Measurements from ENCODE around the gene NSFL1C. TPM values are rescaled to one million over a fixed set of nuclear protein-coding genes. Genes with fewer than 3 reads are reported as not detected.
"Not testable (repeated sequence)": the region's sequence is repeated elsewhere in the genome, so short reads cannot be mapped to it uniquely, and the experiment has no call there.

Gene NSFL1C
- total RNA-seq, 4 donors from 2014 or later = 33.6 to 62.4 (median 43.6) TPM

DNA sequence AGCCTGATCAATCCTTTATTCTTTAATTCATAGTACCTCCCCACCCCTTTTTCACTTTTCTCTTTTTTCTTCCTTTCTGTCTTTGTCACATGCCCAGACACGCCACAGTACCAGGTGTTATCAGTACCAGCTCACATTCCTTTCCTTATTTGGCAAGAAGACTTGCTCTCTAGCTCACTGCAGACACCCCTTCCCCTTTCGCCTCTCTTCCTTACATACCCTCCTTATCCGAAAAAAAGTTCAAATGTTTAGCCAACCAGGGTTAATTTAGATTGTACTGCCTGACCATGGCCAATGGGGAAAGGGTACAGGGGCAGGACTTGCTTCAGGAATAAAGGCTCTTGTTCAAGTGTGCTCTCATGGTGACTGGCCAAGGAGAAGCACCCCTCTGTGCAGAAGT lies 33.8 kb upstream of the NSFL1C start:
- H3K4me3 ChIP-seq = no peak overlapping the region
- H3K27me3 ChIP-seq = peaks cover 0 to 16% (median 3%) of the 10 kb centered on the region in 4 donors
- H3K4me1 ChIP-seq = no peaks in the 10 kb centered on the region
- DNase-seq (ENCODE audit: extremely low spot score) = no peak
- intact Hi-C loops (cut with DNase I) = no loop called here
- H3K36me3 ChIP-seq = no peaks in the 10 kb centered on the region
- TF ChIP-seq, protein P1, sequence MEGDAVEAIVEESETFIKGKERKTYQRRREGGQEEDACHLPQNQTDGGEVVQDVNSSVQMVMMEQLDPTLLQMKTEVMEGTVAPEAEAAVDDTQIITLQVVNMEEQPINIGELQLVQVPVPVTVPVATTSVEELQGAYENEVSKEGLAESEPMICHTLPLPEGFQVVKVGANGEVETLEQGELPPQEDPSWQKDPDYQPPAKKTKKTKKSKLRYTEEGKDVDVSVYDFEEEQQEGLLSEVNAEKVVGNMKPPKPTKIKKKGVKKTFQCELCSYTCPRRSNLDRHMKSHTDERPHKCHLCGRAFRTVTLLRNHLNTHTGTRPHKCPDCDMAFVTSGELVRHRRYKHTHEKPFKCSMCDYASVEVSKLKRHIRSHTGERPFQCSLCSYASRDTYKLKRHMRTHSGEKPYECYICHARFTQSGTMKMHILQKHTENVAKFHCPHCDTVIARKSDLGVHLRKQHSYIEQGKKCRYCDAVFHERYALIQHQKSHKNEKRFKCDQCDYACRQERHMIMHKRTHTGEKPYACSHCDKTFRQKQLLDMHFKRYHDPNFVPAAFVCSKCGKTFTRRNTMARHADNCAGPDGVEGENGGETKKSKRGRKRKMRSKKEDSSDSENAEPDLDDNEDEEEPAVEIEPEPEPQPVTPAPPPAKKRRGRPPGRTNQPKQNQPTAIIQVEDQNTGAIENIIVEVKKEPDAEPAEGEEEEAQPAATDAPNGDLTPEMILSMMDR (IDR thresholded peaks at IDR 0.05) = no peak
- TF ChIP-seq POLR2AphosphoS5 (IDR thresholded peaks at IDR 0.05) = no peak
- TF ChIP-seq POLR2A (IDR thresholded peaks at IDR 0.05; ENCODE audit: low read depth) = no peak
- no peak for TF ChIP-seq EP300 (IDR thresholded peaks at IDR 0.05)
- WGBS = 32% methylated on average over 3 of the region's 3 CpGs
- no peak overlapping the region for H3K27ac ChIP-seq (replicated peaks in 1 of 4)
- peaks cover 0 to 6% (median 0%) of the 10 kb centered on the region in 4 donors for H3K9me3 ChIP-seq

DNA sequence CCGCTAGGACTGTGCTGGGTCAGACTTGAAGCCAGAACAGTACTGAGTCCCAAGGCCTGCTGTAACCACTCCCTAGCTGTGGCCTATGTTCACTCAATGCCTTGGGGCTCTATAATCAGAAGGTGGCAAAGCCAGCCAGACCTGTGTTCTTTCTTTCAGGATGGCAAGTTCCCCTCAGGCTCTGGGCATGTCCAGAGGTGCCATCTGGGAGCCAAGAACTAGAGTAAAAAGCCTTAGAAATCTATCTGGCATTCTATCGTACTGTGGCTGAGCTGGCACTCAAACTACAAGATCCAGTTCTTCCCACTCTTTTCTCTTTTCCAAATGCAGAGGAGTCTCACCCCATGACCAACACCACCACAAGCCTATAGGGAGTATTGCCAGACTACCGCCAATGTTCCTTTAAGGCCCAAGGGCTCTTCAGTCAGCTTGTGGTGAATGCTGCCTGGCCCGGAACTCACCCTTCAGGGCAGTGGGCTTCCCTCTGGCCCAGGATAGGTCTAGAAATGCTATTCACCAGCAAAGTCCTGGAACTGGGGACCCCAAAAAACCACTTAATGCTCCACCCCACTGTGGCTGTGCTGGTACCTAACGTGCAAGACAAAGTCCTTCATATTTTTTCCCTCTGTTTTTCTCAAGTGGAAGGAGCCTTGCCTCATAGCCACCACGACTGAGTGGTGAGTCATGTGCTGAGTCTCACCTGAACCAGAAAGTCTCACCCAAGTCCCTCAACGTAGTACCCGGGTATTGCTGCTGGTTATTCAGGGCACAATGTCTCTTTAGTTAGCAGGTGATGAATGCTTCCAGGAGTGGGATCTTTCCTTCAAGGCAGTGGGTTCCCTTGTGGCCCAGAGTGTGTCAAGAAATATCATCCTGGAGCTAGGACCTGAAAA lies 33.1 kb upstream of the NSFL1C start:
- Histone ChIP-seq H3K27me3 (peaks cover 0 to 13% (median 3%) of the 10 kb centered on the region in 4 donors), H3K36me3 (no peaks in the 10 kb centered on the region), H3K4me1 (no peaks in the 10 kb centered on the region), H3K27ac (replicated peaks in 1 of 4) (no peak overlapping the region), H3K9me3 (peaks cover 0 to 6% (median 0%) of the 10 kb centered on the region in 4 donors), H3K4me3 (no peak overlapping the region)
- WGBS = 92% methylated on average over 7 of the region's 8 CpGs
- peak; percentile 62 for DNase-seq (ENCODE audit: extremely low spot score)
- intact Hi-C loops (cut with DNase I) = no loop called here
- TF ChIP-seq EP300 (IDR thresholded peaks at IDR 0.05) = no peak
- no peak for TF ChIP-seq POLR2AphosphoS5 (IDR thresholded peaks at IDR 0.05)
- TF ChIP-seq, protein P1 (IDR thresholded peaks at IDR 0.05) = no peak
- no peak for TF ChIP-seq POLR2A (IDR thresholded peaks at IDR 0.05; ENCODE audit: low read depth)

DNA sequence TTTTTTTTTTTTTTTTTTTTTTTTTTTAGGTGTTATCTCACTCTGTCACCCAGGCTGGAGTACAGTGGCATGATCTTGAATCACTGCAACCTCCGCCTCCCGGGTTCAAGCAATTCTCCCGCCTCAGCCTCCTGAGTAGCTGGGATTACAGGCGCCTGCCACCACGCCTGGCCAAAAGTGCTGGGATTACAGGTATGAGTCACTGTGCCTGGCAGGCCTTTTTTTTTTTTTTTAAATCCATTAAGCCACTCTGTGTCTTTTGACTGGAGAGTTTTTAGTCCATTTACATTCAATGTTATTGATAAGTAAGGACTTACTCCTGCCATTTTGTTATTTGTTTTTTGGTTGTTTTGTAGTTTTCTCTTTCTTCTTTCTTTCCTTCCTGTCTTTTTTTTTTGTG lies 30.7 kb upstream of the NSFL1C start:
- H3K27ac ChIP-seq (replicated peaks in 1 of 4); H3K4me1 ChIP-seq; intact Hi-C loops (cut with DNase I); H3K4me3 ChIP-seq; H3K36me3 ChIP-seq; DNase-seq (ENCODE audit: extremely low spot score); H3K9me3 ChIP-seq: not testable (repeated sequence)
- peaks cover 0 to 13% (median 3%) of the 10 kb centered on the region in 4 donors for H3K27me3 ChIP-seq
- 93% methylated on average over 5 of the region's 5 CpGs for WGBS

DNA sequence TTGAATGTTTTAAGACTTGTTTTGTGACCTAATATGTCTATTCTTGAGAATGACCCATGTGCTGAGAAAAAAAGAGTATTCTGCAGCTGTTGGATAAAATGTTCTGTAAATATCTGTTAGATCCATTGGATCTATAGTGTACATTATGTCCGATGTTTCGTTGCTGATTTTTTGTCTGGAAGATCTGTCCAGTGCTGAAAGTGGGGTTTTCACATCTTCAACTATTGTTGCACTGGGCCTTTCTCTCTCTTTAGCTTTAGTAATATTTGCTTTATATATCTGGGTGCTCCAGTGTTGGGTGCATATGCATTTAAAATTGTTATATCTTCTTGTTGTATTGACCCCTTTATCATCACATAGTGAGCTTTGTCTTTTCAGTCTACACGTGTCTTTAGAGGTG lies 30.3 kb upstream of the NSFL1C start:
- TF ChIP-seq POLR2AphosphoS5 (IDR thresholded peaks at IDR 0.05) (no peak), EP300 (IDR thresholded peaks at IDR 0.05) (no peak), POLR2A (IDR thresholded peaks at IDR 0.05; ENCODE audit: low read depth) (no peak)
- TF ChIP-seq, protein P1 (IDR thresholded peaks at IDR 0.05) = no peak
- 87% methylated on average over 3 of the region's 3 CpGs for WGBS

DNA sequence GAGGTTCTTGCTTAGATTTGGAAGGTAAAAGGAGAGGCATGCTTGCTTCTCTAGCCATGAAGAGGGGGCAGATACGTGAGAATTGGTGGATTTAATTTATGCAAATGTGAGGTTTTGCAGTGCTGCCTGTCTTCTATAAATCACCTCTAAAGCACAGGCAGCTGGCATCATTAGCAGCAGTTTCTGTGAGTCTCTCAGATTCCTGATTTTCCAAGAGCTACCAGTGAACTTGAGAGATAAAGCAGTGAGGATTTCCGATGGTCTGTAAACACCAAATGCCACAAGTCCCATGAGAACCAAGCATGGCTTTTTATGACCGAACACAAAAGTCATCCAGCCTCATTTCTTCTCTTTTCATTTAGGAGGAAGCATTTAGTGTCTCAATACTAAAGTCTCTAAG lies 27.8 kb upstream of the NSFL1C start:
- WGBS = 44% methylated on average over 3 of the region's 3 CpGs
- TF ChIP-seq POLR2A (IDR thresholded peaks at IDR 0.05; ENCODE audit: low read depth) (no peak), POLR2AphosphoS5 (IDR thresholded peaks at IDR 0.05) (no peak), EP300 (IDR thresholded peaks at IDR 0.05) (no peak)
- TF ChIP-seq, protein P1 (IDR thresholded peaks at IDR 0.05) = no peak

More for the DNA sequence above, 30.3 kb upstream of the NSFL1C start:
- intact Hi-C loops (cut with DNase I) = no loop called here
- DNase-seq (ENCODE audit: extremely low spot score) = no peak
- no peaks in the 10 kb centered on the region for H3K36me3 ChIP-seq
- H3K4me1 ChIP-seq = peaks cover 0 to 4% (median 0%) of the 10 kb centered on the region in 4 donors
- peaks cover 0 to 13% (median 3%) of the 10 kb centered on the region in 4 donors for H3K27me3 ChIP-seq
- no peak overlapping the region for H3K27ac ChIP-seq (replicated peaks in 1 of 4)
- H3K9me3 ChIP-seq = no peaks in the 10 kb centered on the region
- no peak overlapping the region for H3K4me3 ChIP-seq

More for the DNA sequence above, 27.8 kb upstream of the NSFL1C start:
- H3K27ac ChIP-seq (replicated peaks in 1 of 4) = no peak overlapping the region
- peaks cover 0 to 10% (median 0%) of the 10 kb centered on the region in 4 donors for H3K4me1 ChIP-seq
- H3K4me3 ChIP-seq = no peak overlapping the region
- intact Hi-C loops (cut with DNase I) = no loop called here
- H3K36me3 ChIP-seq = no peaks in the 10 kb centered on the region
- H3K27me3 ChIP-seq = peaks cover 0 to 8% (median 3%) of the 10 kb centered on the region in 4 donors
- H3K9me3 ChIP-seq = no peaks in the 10 kb centered on the region
- DNase-seq (ENCODE audit: extremely low spot score) = peak; percentile 45
